Esophagus squamous epithelium (tissue), 4 donors: Measurements from ENCODE around the gene FBXO7.

ENCODE experiments used
- CTCF ChIP-seq, 6 experiments: fragments of 450-650 bp in 4 of 6; fragments of 200-600 bp in 2 of 6; sonication (generic) in 2 of 6; IDR thresholded peaks; one replicate each; pipeline ENCODE4 v1.5.1; 2016 to 2019; ENCODE audit warnings: antibody characterized with exemption in 6 of 6, mild to moderate bottlenecking in 4 of 6, moderate library complexity in 4 of 6
- POLR2A ChIP-seq, 4 donors: fragments of 450-650 bp; IDR thresholded peaks; one replicate each; pipeline ENCODE4 v1.6.1; 2017; ENCODE audit warnings: antibody characterized with exemption in 4 of 4, mild to moderate bottlenecking in 4 of 4, moderate library complexity in 3 of 4

DNA sequence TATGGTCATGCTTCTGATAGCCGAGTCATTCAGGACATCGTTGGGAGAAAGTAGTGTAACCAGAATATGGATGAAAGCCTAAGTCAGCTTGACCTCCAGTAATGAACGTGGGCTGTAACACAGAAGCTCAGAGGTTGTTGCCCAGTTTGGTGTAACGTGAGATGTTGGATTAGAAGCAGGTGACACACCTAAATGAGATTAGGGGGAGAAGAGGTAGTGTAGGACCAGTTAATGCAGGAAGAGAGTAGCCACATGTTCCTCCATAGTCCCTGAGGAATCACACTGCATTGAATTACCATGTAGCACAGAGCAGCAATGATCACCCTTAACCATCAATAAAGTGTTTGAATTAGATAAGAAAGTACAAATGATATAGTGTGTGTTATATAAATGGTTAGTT, 20.4 kb downstream of the FBXO7 start:
- TF ChIP-seq CTCF (IDR thresholded peaks at IDR 0.05), result no peak
- TF ChIP-seq POLR2A (IDR thresholded peaks at IDR 0.05), result no peak
